Esophagus muscularis mucosa (tissue), 4 donors: ENCODE data around the gene SZT2. TPM values are rescaled to one million over a fixed set of nuclear protein-coding genes. Genes with fewer than 3 reads are reported as not detected.

Experiments
- DNase-seq: peaks from one replicate; pipeline ENCODE4 v3.0.0-alpha.2; 2017; ENCODE audit errors: extremely low spot score
- H3K27ac ChIP-seq, 4 donors: fragments of 200-600 bp; sonication (generic); replicated peaks in 1 of 4; 1 replicate in 3 of 4; 2 replicates in 1 of 4; pipeline ENCODE4 v1.5.1; 2016 to 2019; ENCODE audit warnings: mild to moderate bottlenecking in 1 of 4
- H3K27me3 ChIP-seq, 4 donors: fragments of 200-600 bp; sonication (generic); one replicate each; pipeline versions ENCODE4 v1.5.1 to v1.6.0; 2016 to 2019
- H3K36me3 ChIP-seq, 4 donors: fragments of 200-600 bp; sonication (generic); one replicate each; pipeline ENCODE4 v1.5.1; 2016 to 2019
- H3K4me1 ChIP-seq, 4 donors: fragments of 200-600 bp; sonication (generic); one replicate each; pipeline ENCODE4 v1.5.1; 2016 to 2019
- H3K4me3 ChIP-seq, 4 donors: fragments of 200-600 bp; sonication (generic); 1 replicate in 2 of 4; 2 replicates in 2 of 4; pipeline ENCODE4 v1.5.1; 2016 to 2019; ENCODE audit warnings: mild to moderate bottlenecking in 4 of 4, moderate library complexity in 1 of 4
- H3K9me3 ChIP-seq, 4 donors: fragments of 200-600 bp; sonication (generic); 1 replicate in 3 of 4; 2 replicates in 1 of 4; pipeline ENCODE4 v1.5.1; 2016 to 2019
- CTCF ChIP-seq, 3 experiments: fragments of 200-600 bp in 2 of 3; fragments of 450-650 bp in 1 of 3; sonication (generic) in 2 of 3; IDR thresholded peaks; one replicate each; pipeline ENCODE4 v1.5.1; 2017 to 2019; ENCODE audit warnings: antibody characterized with exemption in 3 of 3, mild to moderate bottlenecking in 2 of 3, moderate library complexity in 1 of 3
- EP300 ChIP-seq: sonication (generic); formaldehyde crosslinking; IDR thresholded peaks from one replicate; pipeline ENCODE4 v1.6.1; 2017; ENCODE audit warnings: antibody characterized with exemption
- POLR2A ChIP-seq: fragments of 450-650 bp; IDR thresholded peaks from one replicate; pipeline ENCODE4 v1.6.1; 2017; ENCODE audit warnings: antibody characterized with exemption, moderate library complexity, mild to moderate bottlenecking, low read depth
- POLR2AphosphoS5 ChIP-seq, 2 donors: sonication (generic); formaldehyde crosslinking; IDR thresholded peaks; one replicate each; pipeline ENCODE4 v1.6.1; 2017; ENCODE audit warnings: antibody characterized with exemption in 2 of 2
- WGBS: methylation state at CpG from one replicate; pipeline ENCODE4 v1.1.5; 2018; 5-methylcytosine and 5-hydroxymethylcytosine counted together
- intact Hi-C: fragments of 100-400 bp; cut with DNase I; formaldehyde crosslinking; loops from one replicate; pipeline ENCODE4 v1.15.1; 2023
- total RNA-seq, 4 donors: library from RNA; depleted of rRNA; stranded (reverse); fragments of >200 nt; gene quantifications; one replicate each; pipeline versions ENCODE4 v1.1.0 to v1.2.1, GENCODE V29; 2016

SZT2 gene
- total RNA-seq, 4 donors from 2014 or later, result 25.2 to 45.9 (median 31.3) TPM

GRCh38 chr1:43350976-43351375 is 38.7 kb upstream of the SZT2 start:
- Histone ChIP-seq H3K9me3 (no peaks in the 10 kb centered on the region), H3K27ac (peak overlapping the region; percentile 87 to 94 (median 90))
- 94% methylated on average over 1 of the region's 1 CpG for WGBS

DNA sequence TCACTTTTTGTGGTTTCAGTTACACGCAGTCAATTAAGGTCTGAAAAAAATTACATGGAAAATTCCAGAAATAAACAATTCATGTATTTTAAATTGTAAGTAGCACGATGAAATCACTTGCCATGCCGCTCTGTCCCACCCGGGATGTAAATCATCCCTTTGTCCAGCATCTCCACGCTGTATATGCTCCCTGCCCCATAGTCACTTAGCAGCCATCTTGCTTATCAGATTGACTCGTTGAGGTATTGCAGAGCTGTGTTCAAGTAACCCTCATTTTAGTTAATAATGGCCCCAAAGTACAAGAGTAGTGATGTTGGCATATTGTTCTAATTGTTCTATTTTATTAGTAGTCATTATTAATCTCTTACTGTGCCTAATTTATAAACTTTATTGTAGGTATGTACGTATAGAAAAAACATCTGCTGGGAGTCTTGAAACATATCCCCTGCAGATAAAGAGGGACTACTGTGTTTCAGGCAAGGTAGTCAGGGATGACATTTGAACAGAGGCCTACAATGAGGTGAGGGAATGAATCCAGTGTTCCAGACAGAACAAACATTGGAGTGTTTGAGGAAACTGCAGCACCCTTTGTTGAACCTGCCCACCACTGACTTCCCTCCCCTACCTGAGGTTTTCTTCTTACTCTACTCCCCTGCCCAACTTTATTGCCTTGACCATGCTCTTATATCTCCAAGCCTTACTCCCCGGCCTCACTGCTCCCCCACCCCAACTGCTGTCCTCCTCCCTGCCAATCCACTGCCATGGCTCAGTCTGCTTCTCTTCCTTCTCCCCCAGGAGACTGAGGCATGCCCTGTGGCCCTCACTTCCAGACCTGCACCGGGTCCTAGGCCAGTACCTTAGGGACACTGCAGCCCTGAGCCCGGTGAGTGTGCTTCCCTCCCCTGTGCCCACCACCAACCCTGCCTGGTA is 38.0 kb upstream of the SZT2 start:
- intact Hi-C loops, result no loop called here
- H3K4me3 ChIP-seq, result no peak overlapping the region
- H3K36me3 ChIP-seq, result peaks cover 0 to 4% (median 0%) of the 10 kb centered on the region in 4 donors
- peak overlapping the region in 2 of 4 donors; percentile 88 to 94 for H3K27ac ChIP-seq
- DNase-seq, result no peak
- no peaks in the 10 kb centered on the region for H3K27me3 ChIP-seq
- TF ChIP-seq POLR2AphosphoS5 (IDR thresholded peaks at IDR 0.05), result no peak
- TF ChIP-seq POLR2A, result no peak
- TF ChIP-seq CTCF (IDR thresholded peaks at IDR 0.05), result no peak
- no peak for TF ChIP-seq EP300
- no peaks in the 10 kb centered on the region for H3K9me3 ChIP-seq
- WGBS, result 89% methylated on average over 10 of the region's 10 CpGs
- peaks cover 16 to 24% (median 23%) of the 10 kb centered on the region in 4 donors for H3K4me1 ChIP-seq

More at GRCh38 chr1:43350976-43351375, 38.7 kb upstream of the SZT2 start:
- Histone ChIP-seq H3K4me1 (peaks cover 22 to 24% (median 23%) of the 10 kb centered on the region in 4 donors), H3K4me3 (no peak overlapping the region), H3K27me3 (no peaks in the 10 kb centered on the region), H3K36me3 (peaks cover 0 to 4% (median 0%) of the 10 kb centered on the region in 4 donors)
- TF ChIP-seq POLR2A, result no peak
- no peak for TF ChIP-seq CTCF (IDR thresholded peaks at IDR 0.05)
- no peak for TF ChIP-seq EP300
- no peak for TF ChIP-seq POLR2AphosphoS5 (IDR thresholded peaks at IDR 0.05)
- DNase-seq, result no peak
- intact Hi-C loops, result no loop called here

- no peak for DNase-seq
- Histone ChIP-seq H3K36me3 (peaks cover 0 to 4% (median 0%) of the 10 kb centered on the region in 4 donors), H3K27ac (no peak overlapping the region), H3K27me3 (no peaks in the 10 kb centered on the region), H3K9me3 (no peaks in the 10 kb centered on the region), H3K4me3 (no peak overlapping the region), H3K4me1 (peaks cover 18 to 24% (median 24%) of the 10 kb centered on the region in 4 donors)
- intact Hi-C loops, result no loop called here
- TF ChIP-seq CTCF (IDR thresholded peaks at IDR 0.05) (no peak), EP300 (no peak), POLR2AphosphoS5 (IDR thresholded peaks at IDR 0.05) (no peak), POLR2A (no peak)
- 93% methylated on average over 2 of the region's 2 CpGs for WGBS
Measured at GRCh38 chr1:43352351-43352705, 37.4 kb upstream of the SZT2 start.

DNA sequence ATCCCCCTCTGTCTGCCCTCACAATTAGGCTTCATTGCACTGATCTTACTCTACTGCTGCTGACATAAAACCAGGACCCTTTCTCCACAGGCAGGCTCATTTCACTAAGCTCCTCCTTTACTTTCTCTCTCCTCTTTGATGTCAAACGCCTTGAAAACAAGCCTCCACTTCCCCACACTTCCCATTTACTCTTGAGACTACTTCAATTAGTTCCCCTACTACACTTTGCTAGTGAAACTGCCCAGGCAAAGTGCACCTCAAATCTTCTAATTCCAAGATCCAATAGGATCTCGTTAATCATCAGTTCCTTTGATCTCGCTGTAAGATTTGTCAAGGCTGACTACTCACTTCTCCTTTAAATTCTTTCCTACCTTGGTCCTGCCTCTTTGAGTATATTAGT is 36.8 kb upstream of the SZT2 start:
- WGBS, result 68% methylated on average over 3 of the region's 3 CpGs
- no peaks in the 10 kb centered on the region for H3K9me3 ChIP-seq
- intact Hi-C loops, result no loop called here
- no peak for DNase-seq
- H3K4me1 ChIP-seq, result peaks cover 23 to 30% (median 29%) of the 10 kb centered on the region in 4 donors
- no peak overlapping the region for H3K4me3 ChIP-seq
- peaks cover 0 to 4% (median 0%) of the 10 kb centered on the region in 4 donors for H3K36me3 ChIP-seq
- TF ChIP-seq CTCF (IDR thresholded peaks at IDR 0.05) (no peak), EP300 (no peak), POLR2AphosphoS5 (IDR thresholded peaks at IDR 0.05) (no peak), POLR2A (no peak)
- no peak overlapping the region for H3K27ac ChIP-seq
- H3K27me3 ChIP-seq, result no peaks in the 10 kb centered on the region
